ENCODE data around the gene DCST1. TPM values are rescaled to one million over a fixed set of nuclear protein-coding genes. Genes with fewer than 3 reads are reported as not detected.

Gene DCST1
- total and polyA plus RNA-seq, 2 of the 13 experiments (the other 11 are each of a cell fraction or from before 2014, with no cell fraction given): 0.04 TPM; not detected in 1

DNA sequence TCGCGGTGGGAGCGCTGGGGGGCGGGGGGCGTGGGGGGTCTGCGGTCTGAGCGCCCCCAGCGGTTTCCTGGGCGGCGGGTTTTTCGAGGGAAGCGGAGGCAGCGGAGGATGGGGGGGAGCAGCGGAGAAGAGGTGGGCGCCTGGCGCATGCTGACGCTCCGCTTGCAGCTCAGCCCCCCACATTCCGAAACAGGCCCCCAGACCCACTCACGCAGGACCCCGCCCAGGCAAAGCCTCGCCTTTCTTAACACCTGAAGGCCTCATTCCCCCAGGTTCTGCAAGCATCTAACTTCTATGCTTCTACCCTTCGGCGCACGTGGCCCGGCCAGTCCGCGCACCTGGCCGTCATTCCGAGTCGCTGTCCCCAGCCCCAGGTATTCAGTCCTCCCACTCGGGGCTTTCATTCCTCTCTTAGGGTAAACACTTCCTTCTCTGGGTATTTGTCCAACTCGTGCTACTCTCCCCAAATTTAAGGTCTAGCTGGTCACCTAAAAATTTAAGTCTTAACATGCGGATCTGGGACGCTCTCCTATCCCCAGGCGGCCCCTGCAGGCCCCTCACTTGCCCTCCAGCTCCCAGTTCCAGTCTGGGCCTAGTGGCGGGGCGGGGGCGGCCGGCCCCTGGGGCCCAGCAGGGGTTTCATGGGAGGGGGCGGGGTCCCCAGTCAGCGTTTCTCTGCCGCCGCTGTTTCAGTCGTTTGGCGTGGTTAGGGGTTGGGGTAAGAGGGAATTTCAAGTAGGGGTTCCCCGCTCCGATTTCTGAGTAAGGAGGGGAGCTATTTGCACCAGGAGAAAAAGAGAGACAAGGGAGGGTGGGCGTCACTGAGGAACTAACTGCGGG lies 33.8 kb upstream of the DCST1 start (continued):
- TF ChIP-seq, protein P1, sequence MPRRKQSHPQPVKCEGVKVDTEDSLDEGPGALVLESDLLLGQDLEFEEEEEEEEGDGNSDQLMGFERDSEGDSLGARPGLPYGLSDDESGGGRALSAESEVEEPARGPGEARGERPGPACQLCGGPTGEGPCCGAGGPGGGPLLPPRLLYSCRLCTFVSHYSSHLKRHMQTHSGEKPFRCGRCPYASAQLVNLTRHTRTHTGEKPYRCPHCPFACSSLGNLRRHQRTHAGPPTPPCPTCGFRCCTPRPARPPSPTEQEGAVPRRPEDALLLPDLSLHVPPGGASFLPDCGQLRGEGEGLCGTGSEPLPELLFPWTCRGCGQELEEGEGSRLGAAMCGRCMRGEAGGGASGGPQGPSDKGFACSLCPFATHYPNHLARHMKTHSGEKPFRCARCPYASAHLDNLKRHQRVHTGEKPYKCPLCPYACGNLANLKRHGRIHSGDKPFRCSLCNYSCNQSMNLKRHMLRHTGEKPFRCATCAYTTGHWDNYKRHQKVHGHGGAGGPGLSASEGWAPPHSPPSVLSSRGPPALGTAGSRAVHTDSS (CRISPR knock-in tag; conservative IDR thresholded peaks at IDR 0.05): no peak
- TF ChIP-seq, protein P2, sequence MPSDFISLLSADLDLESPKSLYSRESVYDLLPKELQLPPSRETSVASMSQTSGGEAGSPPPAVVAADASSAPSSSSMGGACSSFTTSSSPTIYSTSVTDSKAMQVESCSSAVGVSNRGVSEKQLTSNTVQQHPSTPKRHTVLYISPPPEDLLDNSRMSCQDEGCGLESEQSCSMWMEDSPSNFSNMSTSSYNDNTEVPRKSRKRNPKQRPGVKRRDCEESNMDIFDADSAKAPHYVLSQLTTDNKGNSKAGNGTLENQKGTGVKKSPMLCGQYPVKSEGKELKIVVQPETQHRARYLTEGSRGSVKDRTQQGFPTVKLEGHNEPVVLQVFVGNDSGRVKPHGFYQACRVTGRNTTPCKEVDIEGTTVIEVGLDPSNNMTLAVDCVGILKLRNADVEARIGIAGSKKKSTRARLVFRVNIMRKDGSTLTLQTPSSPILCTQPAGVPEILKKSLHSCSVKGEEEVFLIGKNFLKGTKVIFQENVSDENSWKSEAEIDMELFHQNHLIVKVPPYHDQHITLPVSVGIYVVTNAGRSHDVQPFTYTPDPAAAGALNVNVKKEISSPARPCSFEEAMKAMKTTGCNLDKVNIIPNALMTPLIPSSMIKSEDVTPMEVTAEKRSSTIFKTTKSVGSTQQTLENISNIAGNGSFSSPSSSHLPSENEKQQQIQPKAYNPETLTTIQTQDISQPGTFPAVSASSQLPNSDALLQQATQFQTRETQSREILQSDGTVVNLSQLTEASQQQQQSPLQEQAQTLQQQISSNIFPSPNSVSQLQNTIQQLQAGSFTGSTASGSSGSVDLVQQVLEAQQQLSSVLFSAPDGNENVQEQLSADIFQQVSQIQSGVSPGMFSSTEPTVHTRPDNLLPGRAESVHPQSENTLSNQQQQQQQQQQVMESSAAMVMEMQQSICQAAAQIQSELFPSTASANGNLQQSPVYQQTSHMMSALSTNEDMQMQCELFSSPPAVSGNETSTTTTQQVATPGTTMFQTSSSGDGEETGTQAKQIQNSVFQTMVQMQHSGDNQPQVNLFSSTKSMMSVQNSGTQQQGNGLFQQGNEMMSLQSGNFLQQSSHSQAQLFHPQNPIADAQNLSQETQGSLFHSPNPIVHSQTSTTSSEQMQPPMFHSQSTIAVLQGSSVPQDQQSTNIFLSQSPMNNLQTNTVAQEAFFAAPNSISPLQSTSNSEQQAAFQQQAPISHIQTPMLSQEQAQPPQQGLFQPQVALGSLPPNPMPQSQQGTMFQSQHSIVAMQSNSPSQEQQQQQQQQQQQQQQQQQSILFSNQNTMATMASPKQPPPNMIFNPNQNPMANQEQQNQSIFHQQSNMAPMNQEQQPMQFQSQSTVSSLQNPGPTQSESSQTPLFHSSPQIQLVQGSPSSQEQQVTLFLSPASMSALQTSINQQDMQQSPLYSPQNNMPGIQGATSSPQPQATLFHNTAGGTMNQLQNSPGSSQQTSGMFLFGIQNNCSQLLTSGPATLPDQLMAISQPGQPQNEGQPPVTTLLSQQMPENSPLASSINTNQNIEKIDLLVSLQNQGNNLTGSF (CRISPR knock-in tag; IDR thresholded peaks at IDR 0.05): no peak
- TF ChIP-seq ZBTB7B (CRISPR knock-in tag; IDR thresholded peaks at IDR 0.05): peak; percentile 53; the same call in 1 of the 2 replicates
- TF ChIP-seq ISL2 (CRISPR knock-in tag; IDR thresholded peaks at IDR 0.05): no peak
- TF ChIP-seq ZNF607 (CRISPR knock-in tag; IDR thresholded peaks at IDR 0.05; ENCODE audit: borderline replicate concordance): peak; percentile 58; the same call in 1 of the 2 replicates
- no peak for TF ChIP-seq ZNF432 (CRISPR knock-in tag; IDR thresholded peaks at IDR 0.05; ENCODE audit: borderline replicate concordance)
- peak; percentile 78; the same call in 1 of the 2 replicates for TF ChIP-seq GLI4 (CRISPR knock-in tag; IDR thresholded peaks at IDR 0.05; ENCODE audit: borderline replicate concordance)
- TF ChIP-seq, protein P3, sequence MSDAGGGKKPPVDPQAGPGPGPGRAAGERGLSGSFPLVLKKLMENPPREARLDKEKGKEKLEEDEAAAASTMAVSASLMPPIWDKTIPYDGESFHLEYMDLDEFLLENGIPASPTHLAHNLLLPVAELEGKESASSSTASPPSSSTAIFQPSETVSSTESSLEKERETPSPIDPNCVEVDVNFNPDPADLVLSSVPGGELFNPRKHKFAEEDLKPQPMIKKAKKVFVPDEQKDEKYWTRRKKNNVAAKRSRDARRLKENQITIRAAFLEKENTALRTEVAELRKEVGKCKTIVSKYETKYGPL (CRISPR knock-in tag; IDR thresholded peaks at IDR 0.05): no peak
- TF ChIP-seq, protein P4, sequence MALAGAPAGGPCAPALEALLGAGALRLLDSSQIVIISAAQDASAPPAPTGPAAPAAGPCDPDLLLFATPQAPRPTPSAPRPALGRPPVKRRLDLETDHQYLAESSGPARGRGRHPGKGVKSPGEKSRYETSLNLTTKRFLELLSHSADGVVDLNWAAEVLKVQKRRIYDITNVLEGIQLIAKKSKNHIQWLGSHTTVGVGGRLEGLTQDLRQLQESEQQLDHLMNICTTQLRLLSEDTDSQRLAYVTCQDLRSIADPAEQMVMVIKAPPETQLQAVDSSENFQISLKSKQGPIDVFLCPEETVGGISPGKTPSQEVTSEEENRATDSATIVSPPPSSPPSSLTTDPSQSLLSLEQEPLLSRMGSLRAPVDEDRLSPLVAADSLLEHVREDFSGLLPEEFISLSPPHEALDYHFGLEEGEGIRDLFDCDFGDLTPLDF (CRISPR knock-in tag; IDR thresholded peaks at IDR 0.05): no peak
- TF ChIP-seq ZNF788 (CRISPR knock-in tag; IDR thresholded peaks at IDR 0.05; ENCODE audit: borderline replicate concordance): no peak
- no peak for TF ChIP-seq SUZ12 (IDR thresholded peaks at IDR 0.05; ENCODE audit: low read depth, low read length)
- 0 out of 2 replicates have a peak, but pooled peaks have one; percentile 40 for TF ChIP-seq ZNF598 (CRISPR knock-in tag; IDR thresholded peaks at IDR 0.05; ENCODE audit: borderline replicate concordance)
- TF ChIP-seq IRF9 (CRISPR knock-in tag; IDR thresholded peaks at IDR 0.05; ENCODE audit: borderline replicate concordance): no peak
- TF ChIP-seq, protein P5, sequence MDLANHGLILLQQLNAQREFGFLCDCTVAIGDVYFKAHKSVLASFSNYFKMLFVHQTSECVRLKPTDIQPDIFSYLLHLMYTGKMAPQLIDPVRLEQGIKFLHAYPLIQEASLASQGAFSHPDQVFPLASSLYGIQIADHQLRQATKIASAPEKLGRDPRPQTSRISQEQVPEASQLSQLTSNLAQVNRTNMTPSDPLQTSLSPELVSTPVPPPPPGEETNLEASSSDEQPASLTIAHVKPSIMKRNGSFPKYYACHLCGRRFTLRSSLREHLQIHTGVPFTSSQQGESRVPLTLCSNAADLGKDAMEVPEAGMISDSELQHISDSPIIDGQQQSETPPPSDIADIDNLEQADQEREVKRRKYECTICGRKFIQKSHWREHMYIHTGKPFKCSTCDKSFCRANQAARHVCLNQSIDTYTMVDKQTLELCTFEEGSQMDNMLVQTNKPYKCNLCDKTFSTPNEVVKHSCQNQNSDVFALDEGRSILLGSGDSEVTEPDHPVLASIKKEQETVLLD (CRISPR knock-in tag; IDR thresholded peaks at IDR 0.05; ENCODE audit: low read depth): no peak
